ENCODE measurements around the gene GNB1L. TPM values are rescaled to one million over a fixed set of nuclear protein-coding genes. Genes with fewer than 3 reads are reported as not detected.

Gene GNB1L
- total and polyA plus RNA-seq, 10 of the 15 experiments (the other 5 are each of a cell fraction or from before 2014, with no cell fraction given): 0.21 to 19.4 (median 6.8) TPM

- TF ChIP-seq, protein P1, sequence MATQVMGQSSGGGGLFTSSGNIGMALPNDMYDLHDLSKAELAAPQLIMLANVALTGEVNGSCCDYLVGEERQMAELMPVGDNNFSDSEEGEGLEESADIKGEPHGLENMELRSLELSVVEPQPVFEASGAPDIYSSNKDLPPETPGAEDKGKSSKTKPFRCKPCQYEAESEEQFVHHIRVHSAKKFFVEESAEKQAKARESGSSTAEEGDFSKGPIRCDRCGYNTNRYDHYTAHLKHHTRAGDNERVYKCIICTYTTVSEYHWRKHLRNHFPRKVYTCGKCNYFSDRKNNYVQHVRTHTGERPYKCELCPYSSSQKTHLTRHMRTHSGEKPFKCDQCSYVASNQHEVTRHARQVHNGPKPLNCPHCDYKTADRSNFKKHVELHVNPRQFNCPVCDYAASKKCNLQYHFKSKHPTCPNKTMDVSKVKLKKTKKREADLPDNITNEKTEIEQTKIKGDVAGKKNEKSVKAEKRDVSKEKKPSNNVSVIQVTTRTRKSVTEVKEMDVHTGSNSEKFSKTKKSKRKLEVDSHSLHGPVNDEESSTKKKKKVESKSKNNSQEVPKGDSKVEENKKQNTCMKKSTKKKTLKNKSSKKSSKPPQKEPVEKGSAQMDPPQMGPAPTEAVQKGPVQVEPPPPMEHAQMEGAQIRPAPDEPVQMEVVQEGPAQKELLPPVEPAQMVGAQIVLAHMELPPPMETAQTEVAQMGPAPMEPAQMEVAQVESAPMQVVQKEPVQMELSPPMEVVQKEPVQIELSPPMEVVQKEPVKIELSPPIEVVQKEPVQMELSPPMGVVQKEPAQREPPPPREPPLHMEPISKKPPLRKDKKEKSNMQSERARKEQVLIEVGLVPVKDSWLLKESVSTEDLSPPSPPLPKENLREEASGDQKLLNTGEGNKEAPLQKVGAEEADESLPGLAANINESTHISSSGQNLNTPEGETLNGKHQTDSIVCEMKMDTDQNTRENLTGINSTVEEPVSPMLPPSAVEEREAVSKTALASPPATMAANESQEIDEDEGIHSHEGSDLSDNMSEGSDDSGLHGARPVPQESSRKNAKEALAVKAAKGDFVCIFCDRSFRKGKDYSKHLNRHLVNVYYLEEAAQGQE (IDR thresholded peaks at IDR 0.05; ENCODE audit: low read depth, low read length): no peak
- TF ChIP-seq MYC (IDR thresholded peaks at IDR 0.05; ENCODE audit: insufficient read depth, insufficient read length, insufficient replicate concordance, low read length, severe bottlenecking) (no peak), NKRF (conservative IDR thresholded peaks at IDR 0.05) (no peak), HCFC1 (IDR thresholded peaks at IDR 0.05; ENCODE audit: low read length) (no peak), RB1 (IDR thresholded peaks at IDR 0.05; ENCODE audit: borderline replicate concordance) (no peak), IRF4 (IDR thresholded peaks at IDR 0.05; ENCODE audit: low read depth, low read length) (no peak), FOXK2 (IDR thresholded peaks at IDR 0.05) (no peak), ZNF622 (IDR thresholded peaks at IDR 0.05) (no peak), ZNF384 (IDR thresholded peaks at IDR 0.05; ENCODE audit: borderline replicate concordance, low read depth, low read length) (no peak), ZNF207 (IDR thresholded peaks at IDR 0.05; ENCODE audit: borderline replicate concordance) (no peak)
- TF ChIP-seq, protein P2, sequence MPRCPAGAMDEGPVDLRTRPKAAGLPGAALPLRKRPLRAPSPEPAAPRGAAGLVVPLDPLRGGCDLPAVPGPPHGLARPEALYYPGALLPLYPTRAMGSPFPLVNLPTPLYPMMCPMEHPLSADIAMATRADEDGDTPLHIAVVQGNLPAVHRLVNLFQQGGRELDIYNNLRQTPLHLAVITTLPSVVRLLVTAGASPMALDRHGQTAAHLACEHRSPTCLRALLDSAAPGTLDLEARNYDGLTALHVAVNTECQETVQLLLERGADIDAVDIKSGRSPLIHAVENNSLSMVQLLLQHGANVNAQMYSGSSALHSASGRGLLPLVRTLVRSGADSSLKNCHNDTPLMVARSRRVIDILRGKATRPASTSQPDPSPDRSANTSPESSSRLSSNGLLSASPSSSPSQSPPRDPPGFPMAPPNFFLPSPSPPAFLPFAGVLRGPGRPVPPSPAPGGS (IDR thresholded peaks at IDR 0.05; ENCODE audit: borderline replicate concordance, insufficient read depth, low read depth, low read length, poor library complexity, severe bottlenecking): no peak
These were observed 3.9 kb downstream of the GNB1L start (continued) for GRCh38 chr22:19850763-19851109.

Measured in GM12878 (cell line).